SU-DHL-6 (cell line): ENCODE measurements around the gene CCDC188.

Source experiments
- H2AFZ ChIP-seq: fragments of 200-600 bp; sonication (generic); 2 replicates; pipeline ENCODE4 v1.6.1; 2014; ENCODE audit warnings: low read depth, mild to moderate bottlenecking, moderate library complexity, mixed read lengths, antibody characterized with exemption, low read length; ENCODE audit not compliant: severe bottlenecking
- H3F3A ChIP-seq: fragments of 200-600 bp; shearing (Covaris generic); 2 replicates; pipeline ENCODE4 v1.6.0; 2016; ENCODE audit warnings: antibody characterized with exemption, mild to moderate bottlenecking; ENCODE audit not compliant: insufficient read depth
- H3K27ac ChIP-seq: fragments of 200-600 bp; sonication (generic); 2 replicates; pipeline ENCODE4 v1.5.1; 2016; ENCODE audit warnings: low read depth, mild to moderate bottlenecking, low read length, moderate library complexity, mixed read lengths
- H3K27me3 ChIP-seq: fragments of 200-600 bp; sonication (generic), shearing (Covaris generic); 2 replicates; pipeline ENCODE4 v1.6.0; 2014; ENCODE audit warnings: mild to moderate bottlenecking, low read length
- H3K36me3 ChIP-seq: fragments of 200-600 bp; sonication (generic); 2 replicates; pipeline ENCODE4 v1.6.1; 2014; ENCODE audit warnings: mild to moderate bottlenecking, low read length, mixed read lengths
- H3K4me2 ChIP-seq: fragments of 300-600, 200-600 bp; shearing (Covaris generic), sonication (generic); 2 replicates; pipeline ENCODE4 v1.6.0; 2014; ENCODE audit warnings: low read length, low read depth, mild to moderate bottlenecking; ENCODE audit not compliant: poor library complexity, severe bottlenecking
- H3K4me3 ChIP-seq: fragments of 200-600 bp; sonication (generic); 2 replicates; pipeline ENCODE4 v1.5.1; 2014; ENCODE audit warnings: antibody characterized with exemption, low read length, mild to moderate bottlenecking, mixed read lengths; ENCODE audit not compliant: insufficient read depth, poor library complexity, severe bottlenecking
- H3K79me2 ChIP-seq: fragments of 200-600 bp; sonication (generic); 2 replicates; pipeline ENCODE4 v1.6.1; 2014; ENCODE audit warnings: mild to moderate bottlenecking, low read length, moderate library complexity; ENCODE audit not compliant: insufficient read depth
- H3K9ac ChIP-seq: fragments of 200-600 bp; sonication (generic); 2 replicates; pipeline ENCODE4 v1.7.0; 2014; ENCODE audit warnings: mild to moderate bottlenecking, low read length
- H3K9me2 ChIP-seq: fragments of 200-600 bp; sonication (generic); replicated peaks from 2 replicates; pipeline ENCODE4 v1.6.1; 2014; ENCODE audit warnings: low read length; ENCODE audit not compliant: insufficient read depth
- H3K9me3 ChIP-seq: fragments of 200-600 bp; sonication (generic); 2 replicates; pipeline ENCODE4 v1.6.1; 2014; ENCODE audit warnings: low read length, mixed read lengths; ENCODE audit not compliant: insufficient read depth
- H4K20me1 ChIP-seq: fragments of 200-600 bp; sonication (generic); 2 replicates; pipeline ENCODE4 v1.6.1; 2014; ENCODE audit warnings: low read depth, mild to moderate bottlenecking, antibody characterized with exemption, low read length, moderate library complexity, mixed read lengths
- EZH2phosphoT487 ChIP-seq: fragments of 200-600 bp; sonication (generic), shearing (Covaris generic); conservative IDR thresholded peaks from 2 replicates; pipeline ENCODE4 v1.6.1; 2018; ENCODE audit warnings: mild to moderate bottlenecking, antibody characterized with exemption, low read length, moderate library complexity, mixed read lengths
- TF ChIP-seq, protein P1 (sequence below): fragments of 200-600 bp; sonication (generic); IDR thresholded peaks from one replicate; pipeline ENCODE4 v1.5.1; 2017; ENCODE audit warnings: antibody characterized with exemption, mild to moderate bottlenecking, low read length, moderate library complexity; ENCODE audit not compliant: insufficient read depth, poor library complexity, severe bottlenecking

Gene CCDC188

DNA sequence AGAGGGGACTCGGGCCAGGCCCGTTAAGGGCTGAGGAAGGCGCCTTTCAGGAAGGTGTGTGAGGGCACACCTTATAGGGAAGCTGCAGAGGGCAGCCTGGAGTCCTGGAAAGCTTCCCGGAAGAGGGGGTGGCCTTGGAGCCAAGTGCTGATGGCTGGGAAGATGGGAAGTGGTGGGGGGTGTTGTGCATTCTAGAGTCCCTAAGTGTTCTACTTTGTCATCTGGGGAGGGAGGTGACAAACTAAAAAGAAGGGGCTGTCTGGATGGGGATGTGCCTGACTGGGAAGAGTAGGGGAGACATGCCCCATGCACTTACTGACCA, 12.5 kb downstream of the CCDC188 start:
- H3K79me2 ChIP-seq, result no peaks in the 10 kb centered on the region
- TF ChIP-seq, protein P1, sequence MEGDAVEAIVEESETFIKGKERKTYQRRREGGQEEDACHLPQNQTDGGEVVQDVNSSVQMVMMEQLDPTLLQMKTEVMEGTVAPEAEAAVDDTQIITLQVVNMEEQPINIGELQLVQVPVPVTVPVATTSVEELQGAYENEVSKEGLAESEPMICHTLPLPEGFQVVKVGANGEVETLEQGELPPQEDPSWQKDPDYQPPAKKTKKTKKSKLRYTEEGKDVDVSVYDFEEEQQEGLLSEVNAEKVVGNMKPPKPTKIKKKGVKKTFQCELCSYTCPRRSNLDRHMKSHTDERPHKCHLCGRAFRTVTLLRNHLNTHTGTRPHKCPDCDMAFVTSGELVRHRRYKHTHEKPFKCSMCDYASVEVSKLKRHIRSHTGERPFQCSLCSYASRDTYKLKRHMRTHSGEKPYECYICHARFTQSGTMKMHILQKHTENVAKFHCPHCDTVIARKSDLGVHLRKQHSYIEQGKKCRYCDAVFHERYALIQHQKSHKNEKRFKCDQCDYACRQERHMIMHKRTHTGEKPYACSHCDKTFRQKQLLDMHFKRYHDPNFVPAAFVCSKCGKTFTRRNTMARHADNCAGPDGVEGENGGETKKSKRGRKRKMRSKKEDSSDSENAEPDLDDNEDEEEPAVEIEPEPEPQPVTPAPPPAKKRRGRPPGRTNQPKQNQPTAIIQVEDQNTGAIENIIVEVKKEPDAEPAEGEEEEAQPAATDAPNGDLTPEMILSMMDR, result no peak
- no peak for TF ChIP-seq EZH2phosphoT487
- H3K36me3 ChIP-seq, result no peaks in the 10 kb centered on the region
- H3K27ac ChIP-seq, result no peak overlapping the region
- no peak overlapping the region for H3K4me3 ChIP-seq
- H3K9me2 ChIP-seq, result no peaks in the 10 kb centered on the region
- no peak overlapping the region for H3K4me2 ChIP-seq
- H4K20me1 ChIP-seq, result no peaks in the 10 kb centered on the region
- H3K9ac ChIP-seq, result no peak overlapping the region
- H2AFZ ChIP-seq, result no peak overlapping the region
- no peaks in the 10 kb centered on the region for H3F3A ChIP-seq
- H3K27me3 ChIP-seq, result no peaks in the 10 kb centered on the region
- H3K9me3 ChIP-seq, result no peaks in the 10 kb centered on the region

DNA sequence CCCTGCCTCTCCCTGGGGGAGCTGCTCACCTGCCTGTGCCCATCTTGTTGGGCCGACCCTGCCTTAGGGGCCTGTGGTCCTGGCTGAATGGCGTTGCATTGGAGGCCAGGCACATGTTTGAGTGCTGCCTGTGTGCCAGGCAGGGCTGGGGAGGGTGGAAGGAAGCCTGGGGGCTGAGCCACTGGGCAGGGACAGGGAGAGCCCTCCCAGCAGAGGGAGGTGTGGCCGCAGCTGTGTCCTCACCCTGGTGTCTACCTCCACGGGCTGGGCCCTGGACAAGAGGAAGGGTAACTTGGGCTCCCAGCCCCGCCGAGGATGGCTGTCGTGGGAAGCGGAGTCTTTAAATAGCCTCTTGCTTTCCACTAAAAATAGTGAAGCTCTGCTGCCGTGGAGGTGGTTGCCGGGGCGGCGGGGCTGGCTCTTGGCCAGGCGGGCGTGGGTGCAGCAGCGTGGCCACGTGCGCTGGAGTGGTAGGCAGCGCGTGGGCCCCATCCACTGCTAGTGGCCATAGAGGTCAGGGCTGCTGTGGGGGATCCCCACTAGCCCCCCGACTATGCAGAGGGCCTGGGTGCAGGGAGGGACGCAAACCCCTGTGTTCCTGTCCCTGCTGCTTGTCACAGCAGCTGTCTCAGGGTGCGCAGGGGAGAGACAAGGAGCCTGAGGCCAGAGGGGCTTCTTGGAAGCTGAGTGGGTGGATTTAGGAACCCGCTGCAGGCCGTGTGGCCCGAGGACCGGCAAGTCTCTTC, 13.0 kb downstream of the CCDC188 start:
- TF ChIP-seq, protein P1, result no peak
- no peak for TF ChIP-seq EZH2phosphoT487
- Histone ChIP-seq H3K9me3 (no peaks in the 10 kb centered on the region), H2AFZ (no peak overlapping the region), H3K9ac (no peak overlapping the region), H3K36me3 (no peaks in the 10 kb centered on the region), H3K4me2 (no peak overlapping the region), H3K27me3 (no peaks in the 10 kb centered on the region), H3K27ac (no peak overlapping the region), H3K79me2 (no peaks in the 10 kb centered on the region), H3F3A (no peaks in the 10 kb centered on the region), H3K9me2 (no peaks in the 10 kb centered on the region), H3K4me3 (no peak overlapping the region), H4K20me1 (no peaks in the 10 kb centered on the region)

DNA sequence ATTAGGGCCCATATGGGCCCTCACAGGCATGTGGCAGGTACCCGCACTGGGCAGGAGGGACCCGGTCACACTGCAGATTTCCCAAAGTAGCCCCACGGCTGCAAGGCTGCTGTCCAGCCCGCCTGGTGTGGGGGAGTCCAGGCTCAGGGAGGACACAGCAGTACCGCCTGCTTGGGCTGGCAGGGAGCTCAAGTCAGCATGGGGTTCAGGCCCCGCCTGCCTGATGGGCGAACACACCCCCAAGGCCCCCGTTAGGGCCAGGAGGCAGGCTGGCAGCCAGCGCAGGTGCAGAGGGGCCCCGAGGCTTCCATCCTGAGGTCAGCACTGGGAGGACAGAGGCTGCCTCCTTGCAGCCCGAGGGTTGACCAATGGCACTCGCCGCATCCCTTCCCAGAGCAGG, 13.7 kb downstream of the CCDC188 start:
- no peak overlapping the region for H3K27ac ChIP-seq
- TF ChIP-seq, protein P1, result no peak
- no peak for TF ChIP-seq EZH2phosphoT487

DNA sequence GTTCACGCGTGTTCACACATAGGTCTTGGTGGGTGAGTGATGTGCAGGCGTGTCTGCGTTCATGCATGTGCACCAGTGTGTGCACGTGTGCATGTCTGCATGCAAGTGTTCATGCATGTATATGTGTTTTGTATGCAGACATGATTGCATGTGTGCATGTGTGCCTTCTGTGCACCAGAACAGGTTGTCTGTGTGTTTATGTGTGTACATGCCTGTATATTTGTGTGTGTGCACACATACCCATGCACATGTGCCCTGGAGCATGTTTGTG, 14.3 kb downstream of the CCDC188 start:
- no peak for TF ChIP-seq EZH2phosphoT487
- TF ChIP-seq, protein P1, result no peak
- Histone ChIP-seq H3F3A (no peaks in the 10 kb centered on the region), H3K27me3 (no peaks in the 10 kb centered on the region), H3K79me2 (no peaks in the 10 kb centered on the region), H3K9me3 (no peaks in the 10 kb centered on the region), H2AFZ (no peak overlapping the region), H3K9ac (no peak overlapping the region), H3K4me2 (no peak overlapping the region), H3K36me3 (no peaks in the 10 kb centered on the region), H4K20me1 (no peaks in the 10 kb centered on the region), H3K9me2 (no peaks in the 10 kb centered on the region), H3K4me3 (no peak overlapping the region), H3K27ac (no peak overlapping the region)

More for the DNA sequence above, 13.7 kb downstream of the CCDC188 start:
- H3K9ac ChIP-seq, result no peak overlapping the region
- H3K9me2 ChIP-seq, result no peaks in the 10 kb centered on the region
- H3K27me3 ChIP-seq, result no peaks in the 10 kb centered on the region
- H3K4me2 ChIP-seq, result no peak overlapping the region
- H3K4me3 ChIP-seq, result no peak overlapping the region
- no peaks in the 10 kb centered on the region for H3K79me2 ChIP-seq
- H4K20me1 ChIP-seq, result no peaks in the 10 kb centered on the region
- no peak overlapping the region for H2AFZ ChIP-seq
- H3F3A ChIP-seq, result no peaks in the 10 kb centered on the region
- H3K36me3 ChIP-seq, result no peaks in the 10 kb centered on the region
- H3K9me3 ChIP-seq, result no peaks in the 10 kb centered on the region
